ENCODE measurements around the gene FLNC.

The FLNC gene, protein sequence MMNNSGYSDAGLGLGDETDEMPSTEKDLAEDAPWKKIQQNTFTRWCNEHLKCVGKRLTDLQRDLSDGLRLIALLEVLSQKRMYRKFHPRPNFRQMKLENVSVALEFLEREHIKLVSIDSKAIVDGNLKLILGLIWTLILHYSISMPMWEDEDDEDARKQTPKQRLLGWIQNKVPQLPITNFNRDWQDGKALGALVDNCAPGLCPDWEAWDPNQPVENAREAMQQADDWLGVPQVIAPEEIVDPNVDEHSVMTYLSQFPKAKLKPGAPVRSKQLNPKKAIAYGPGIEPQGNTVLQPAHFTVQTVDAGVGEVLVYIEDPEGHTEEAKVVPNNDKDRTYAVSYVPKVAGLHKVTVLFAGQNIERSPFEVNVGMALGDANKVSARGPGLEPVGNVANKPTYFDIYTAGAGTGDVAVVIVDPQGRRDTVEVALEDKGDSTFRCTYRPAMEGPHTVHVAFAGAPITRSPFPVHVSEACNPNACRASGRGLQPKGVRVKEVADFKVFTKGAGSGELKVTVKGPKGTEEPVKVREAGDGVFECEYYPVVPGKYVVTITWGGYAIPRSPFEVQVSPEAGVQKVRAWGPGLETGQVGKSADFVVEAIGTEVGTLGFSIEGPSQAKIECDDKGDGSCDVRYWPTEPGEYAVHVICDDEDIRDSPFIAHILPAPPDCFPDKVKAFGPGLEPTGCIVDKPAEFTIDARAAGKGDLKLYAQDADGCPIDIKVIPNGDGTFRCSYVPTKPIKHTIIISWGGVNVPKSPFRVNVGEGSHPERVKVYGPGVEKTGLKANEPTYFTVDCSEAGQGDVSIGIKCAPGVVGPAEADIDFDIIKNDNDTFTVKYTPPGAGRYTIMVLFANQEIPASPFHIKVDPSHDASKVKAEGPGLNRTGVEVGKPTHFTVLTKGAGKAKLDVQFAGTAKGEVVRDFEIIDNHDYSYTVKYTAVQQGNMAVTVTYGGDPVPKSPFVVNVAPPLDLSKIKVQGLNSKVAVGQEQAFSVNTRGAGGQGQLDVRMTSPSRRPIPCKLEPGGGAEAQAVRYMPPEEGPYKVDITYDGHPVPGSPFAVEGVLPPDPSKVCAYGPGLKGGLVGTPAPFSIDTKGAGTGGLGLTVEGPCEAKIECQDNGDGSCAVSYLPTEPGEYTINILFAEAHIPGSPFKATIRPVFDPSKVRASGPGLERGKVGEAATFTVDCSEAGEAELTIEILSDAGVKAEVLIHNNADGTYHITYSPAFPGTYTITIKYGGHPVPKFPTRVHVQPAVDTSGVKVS (N-terminal part only)

DNA sequence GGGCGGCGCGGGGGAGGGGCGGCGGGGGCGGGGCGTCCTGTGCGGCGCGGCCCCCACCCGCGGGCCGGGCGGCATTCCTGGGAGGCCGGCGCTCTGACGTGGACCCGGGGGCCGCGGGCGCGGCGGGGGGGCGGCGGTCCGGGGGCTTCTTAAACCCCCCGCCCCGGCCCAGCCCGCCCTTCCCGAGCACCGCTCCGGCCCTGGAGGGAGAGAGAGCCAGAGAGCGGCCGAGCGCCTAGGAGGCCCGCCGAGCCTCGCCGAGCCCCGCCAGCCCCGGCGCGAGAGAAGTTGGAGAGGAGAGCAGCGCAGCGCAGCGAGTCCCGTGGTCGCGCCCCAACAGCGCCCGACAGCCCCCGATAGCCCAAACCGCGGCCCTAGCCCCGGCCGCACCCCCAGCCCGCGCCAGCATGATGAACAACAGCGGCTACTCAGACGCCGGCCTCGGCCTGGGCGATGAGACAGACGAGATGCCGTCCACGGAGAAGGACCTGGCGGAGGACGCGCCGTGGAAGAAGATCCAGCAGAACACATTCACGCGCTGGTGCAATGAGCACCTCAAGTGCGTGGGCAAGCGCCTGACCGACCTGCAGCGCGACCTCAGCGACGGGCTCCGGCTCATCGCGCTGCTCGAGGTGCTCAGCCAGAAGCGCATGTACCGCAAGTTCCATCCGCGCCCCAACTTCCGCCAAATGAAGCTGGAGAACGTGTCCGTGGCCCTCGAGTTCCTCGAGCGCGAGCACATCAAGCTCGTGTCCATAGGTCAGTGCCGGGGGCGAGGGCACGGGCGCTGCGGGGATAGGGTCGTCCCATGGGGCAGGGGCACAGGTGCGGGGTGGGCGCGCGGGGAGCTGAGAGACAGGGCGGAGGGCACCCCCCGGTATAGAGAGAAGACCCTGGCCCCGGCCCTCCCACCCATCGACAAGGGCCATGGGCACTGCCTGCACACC is at the start of gene FLNC:
FLNC (plus strand) TSS at position 176 of the 947 bp plus-strand sequence; CDS start at position 408, 232 bp downstream.
- no peak for DNase-seq

DNA sequence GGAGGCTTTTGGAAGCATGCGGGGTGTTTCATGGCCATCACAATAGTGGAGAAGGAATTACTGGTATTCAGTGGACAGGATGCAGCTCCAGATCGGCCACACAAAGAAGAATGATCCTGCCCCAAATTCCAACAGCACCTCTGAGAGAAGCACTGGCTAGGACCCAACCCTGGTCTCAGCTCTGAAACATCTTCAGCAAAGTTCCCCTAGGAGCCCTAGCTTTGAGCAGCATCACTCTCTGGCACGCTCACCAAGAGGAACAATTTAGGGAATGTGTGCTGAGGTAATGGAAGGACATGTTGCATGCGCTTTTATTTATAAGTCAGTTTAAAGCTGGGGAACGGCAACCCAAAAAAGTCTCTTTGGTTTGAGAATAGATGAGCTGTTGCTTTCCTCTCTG is 49.1 kb upstream of the FLNC start:
- DNase-seq: no peak

DNA sequence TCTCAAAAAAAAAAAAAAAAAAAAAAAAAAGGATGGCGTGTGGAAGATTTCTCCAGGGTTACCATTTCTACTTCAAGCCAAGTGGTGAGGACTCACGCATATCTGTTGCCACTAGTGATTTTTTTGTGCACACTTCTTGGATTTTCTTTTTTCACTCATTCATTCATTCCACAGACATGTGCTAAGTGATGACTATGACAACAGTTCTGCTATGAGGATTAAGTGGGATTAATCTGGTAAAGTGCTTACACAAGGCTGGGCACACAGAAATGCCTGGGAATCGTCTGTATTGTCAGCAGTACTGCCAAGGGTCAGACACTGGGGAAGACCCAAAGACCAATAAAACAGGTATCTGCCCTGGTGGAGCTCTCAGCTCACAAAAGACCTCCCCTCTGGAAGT is 48.4 kb upstream of the FLNC start:
- DNase-seq: no peak

DNA sequence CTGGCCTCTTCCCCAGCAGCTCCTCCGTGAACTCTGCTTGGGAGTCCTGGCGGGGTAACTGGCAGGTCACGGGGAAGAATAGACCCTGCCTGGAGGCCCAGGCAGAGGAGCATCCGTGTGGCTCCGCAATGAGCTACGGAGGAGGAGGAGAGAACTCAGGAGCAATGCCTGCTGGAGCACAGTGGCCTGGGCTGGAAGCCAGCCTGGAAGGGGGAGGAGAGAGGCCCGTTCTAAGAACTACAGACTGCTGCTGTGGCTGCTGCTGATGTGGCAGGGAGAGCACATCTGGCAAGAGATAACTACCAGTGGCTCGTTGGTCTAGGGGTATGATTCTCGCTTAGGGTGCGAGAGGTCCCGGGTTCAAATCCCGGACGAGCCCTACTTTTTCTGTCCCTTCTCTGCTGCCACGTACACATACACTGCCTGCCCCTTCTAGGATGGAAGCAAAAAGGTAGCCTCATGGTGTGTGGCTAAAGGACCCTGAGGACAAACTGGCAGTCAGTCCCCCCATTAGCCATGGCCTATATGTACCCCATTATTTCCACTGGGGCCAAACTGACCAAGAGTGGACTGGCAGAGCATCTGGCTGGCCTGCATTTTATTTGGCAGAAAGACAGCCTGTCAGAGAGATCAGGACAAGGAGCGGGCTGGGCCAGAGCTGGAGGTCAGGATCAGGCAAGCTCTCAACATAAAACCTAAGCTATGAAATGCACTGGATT is 46.9 kb upstream of the FLNC start:
- peak; percentile 27 to 49 for DNase-seq

DNA sequence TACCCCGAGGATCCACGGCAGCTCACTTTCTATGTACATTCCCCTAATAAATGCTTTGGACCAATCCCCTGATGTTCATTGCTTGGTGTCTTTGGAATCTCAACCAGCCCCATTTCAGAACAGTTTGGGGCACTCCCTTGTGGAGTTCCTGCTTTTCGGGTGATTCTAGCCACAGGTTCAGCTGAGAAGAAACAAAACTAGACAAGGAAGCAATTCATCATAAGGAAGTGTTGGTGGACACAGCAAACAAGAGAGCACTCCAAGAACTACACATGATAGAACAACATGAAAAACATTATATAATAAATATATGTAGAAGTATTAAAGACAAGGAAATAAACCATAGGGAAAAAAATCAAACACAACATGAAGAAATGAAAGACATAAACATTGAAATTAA is 44.5 kb upstream of the FLNC start:
- DNase-seq: no peak

DNA sequence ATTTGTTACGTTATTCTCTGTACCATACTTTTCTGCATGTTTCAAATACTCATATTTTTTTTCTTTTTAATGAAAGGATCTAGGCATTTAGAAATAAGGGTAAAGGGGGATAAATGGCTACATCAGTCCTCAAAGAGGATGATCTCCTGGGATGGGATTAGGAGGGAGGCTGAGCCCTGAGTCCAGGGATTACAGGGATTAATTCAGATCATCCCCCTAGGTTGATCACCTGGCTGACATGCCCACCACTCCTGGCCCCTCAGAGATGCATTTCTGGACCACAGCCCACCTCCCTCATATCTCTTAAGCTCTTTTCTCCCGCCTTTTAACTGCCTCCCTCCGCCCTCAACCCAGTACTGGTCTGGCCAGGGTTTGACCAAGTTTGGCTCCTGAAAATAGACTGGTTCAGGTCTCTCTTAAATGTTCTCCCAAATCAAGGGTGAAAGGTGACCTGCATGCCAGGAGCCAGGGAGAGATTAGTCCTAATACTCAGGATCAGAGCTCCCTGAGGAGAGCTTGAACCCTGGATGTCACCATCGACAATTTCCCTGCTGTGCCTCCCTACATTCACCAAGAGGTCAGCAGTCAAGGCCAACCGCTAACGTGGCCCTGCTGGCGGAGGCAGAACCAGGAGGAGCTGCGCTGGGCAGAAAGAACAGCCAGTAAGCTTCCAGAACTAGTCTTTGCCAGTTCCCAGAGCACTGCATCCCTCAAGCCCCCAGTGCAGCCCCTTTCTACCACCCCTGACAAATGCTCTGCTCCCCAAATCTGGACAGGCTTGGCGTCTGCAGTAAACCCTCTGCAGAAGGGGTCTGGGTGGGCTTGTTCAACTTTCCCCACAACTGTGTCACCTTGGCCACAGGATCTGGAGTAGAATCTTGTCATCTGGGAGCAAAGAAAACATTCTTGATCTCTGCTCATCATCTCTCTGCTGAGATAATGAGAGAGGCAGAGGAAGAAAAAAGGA is 41.5 kb upstream of the FLNC start:
- no peak for DNase-seq

DNA sequence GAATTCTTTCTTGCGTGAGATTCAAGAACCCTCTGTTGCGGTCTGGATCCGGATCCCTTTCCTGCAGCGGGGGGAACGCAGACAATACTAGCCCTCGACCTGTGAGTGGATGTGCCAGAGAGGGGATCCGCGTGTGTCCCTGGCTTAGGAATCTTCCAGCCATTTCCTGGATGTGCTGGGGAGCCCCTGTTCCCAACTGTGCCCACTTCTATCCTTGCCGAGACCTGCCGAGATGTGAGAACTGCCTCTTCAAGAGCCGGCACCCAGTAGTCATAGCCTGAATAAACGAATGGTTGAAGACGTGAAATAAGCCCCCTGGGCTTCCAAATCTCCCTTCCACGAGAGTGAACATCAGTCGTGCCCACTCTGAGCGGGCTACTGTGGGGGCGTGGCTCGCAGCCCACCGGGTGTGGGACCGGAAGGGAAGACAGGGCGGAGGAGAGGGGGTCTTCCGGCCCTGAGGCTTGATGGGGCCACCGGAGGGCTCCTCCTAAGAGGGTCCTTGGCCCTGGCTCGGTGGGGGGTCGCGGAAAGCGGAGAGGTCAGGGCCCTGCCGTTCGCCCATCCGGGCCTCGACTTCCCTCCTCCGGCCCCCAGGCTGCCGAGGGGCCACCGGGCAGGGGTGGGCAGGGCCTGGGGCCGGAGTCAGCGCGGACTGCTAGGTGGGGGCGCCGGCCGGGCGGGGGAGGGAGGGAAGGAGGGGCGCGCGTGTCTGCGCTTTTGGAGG is 39.7 kb upstream of the FLNC start:
- DNase-seq: no peak

DNA sequence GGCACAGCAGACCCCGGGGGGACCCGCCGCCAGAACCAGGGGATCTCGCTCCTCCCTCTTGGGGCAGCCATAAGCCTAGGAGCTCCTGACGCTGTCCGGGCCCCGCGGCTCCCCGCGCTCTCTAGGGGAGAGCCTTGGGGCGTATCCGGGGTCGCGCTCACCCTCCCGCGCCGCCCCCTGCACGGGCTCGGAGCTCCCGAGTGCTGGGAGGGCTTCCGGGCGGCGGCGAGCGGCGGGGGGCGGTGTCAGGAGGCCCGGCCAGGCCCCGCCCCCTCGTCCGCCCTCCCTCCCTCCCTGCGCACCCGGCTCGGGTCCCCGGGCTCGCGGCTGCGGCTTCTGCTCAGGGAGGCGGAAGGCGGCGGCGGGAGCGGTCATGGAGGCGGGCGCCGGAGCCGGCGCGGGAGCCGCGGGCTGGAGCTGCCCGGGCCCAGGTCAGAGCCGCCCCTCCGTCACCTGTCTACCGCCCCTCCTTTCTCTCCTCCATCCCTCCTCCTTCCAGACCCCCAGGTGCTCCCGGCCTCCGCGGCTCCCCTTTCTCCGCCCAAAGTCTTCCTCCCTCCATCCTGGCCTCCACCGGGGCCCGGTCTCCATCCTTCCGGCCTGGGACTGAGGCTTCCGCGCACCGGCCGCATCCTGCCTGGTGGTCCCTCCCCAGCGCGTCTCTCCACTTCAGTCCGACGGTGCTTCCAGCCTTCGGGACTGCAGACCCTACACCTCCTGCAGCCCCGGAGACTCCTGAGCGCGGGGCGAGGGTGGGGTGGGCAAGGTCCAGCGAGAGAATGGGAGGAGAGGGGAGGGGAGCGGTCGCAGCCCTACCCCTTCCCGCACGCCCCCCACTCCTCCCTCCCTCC is 38.9 kb upstream of the FLNC start, which contains the start of gene CCDC136:
CCDC136 (plus strand) TSS at position 848 of the 851 bp plus-strand sequence. CDS start 444 bp downstream, outside the sequence.
- peak; percentile 65 to 69 for DNase-seq

DNA sequence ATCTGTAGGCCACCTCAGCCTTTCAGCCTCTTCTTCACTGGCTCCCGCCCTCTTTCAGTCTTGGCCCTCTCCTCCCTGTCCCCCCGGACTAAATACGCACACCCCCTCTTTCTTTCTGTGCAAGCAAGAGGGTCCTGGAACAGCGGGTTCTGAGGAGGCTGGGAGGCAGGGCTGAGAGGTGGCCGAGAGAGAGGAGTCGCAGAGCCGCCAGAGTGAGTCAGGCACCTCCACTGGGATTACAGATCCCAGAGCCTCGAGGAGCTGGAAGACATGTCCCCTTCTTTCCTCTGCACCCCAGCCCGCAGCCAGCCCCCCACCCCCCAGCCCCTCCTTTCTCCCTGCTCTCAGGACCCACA is 38.3 kb upstream of the FLNC start:
- no peak for DNase-seq

DNA sequence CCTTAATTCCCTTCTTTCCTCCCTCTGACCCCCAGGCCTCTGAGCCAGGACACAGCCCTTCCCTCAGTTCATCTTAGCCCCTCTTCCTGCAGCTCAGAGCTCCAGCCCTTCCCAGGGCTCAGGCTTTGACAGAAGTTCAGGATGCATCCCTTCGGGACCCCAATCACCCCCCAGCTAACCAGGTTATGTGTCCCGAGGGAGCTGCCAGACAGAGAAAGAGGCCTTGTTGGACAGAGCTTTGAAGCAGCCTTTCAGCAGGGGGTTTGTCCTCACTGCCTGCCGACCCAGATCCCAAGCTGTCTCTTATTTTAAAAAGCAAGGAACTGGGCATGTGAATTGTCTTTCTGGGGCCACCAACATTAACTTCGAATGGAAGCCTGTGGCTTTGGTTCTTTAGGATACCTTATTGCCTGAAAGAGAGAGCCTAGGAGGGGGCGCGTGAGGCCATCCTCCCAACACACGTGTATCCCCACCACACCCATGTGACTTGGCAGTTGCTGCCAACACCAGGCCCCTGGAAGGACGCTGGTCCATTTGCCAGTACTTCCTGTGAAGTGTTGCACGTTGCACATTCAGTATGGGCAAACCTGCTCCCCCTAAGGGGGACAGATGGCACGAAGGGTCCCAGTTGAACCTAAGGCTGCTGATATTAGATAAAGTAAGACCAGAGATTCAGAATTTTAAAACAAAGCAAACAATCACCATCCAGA is 37.6 kb upstream of the FLNC start:
- no peak for DNase-seq

DNA sequence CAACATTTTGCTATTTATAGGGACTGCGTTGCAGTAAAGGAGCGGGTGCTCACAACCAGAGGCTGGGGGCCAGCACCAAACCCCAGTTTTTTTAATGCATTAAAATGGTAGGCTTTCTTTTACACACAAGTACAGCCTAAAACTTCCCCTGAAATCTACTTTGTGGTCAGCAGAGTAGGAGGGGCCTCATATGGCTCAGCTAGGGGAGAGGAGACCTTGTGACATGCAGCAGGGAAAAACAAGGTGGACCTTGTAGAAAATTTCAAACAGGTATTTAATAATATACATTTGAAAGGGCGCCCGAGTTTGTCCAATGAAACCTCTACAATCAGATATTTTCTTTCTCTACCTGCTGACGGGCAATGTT is 37.0 kb upstream of the FLNC start:
- DNase-seq: no peak

DNA sequence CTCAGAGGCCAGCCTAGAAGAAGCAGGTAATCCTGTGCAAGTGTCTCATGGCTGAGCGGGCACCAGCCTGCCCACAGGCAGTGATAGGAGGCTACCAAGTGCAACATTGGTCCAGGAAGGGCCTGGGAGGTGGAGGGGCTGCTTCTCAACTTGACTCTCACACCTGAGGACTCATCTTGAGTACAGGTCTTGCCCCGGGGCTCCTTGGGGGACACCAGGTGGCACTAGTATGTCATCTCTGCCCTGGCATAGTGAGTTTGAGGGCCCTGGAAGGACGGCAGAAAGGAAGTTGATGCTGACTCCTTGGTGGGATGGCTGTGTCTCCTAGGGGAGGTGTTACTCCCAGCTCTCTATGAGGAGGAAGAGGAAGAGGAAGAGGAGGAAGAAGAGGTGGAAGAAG is 36.2 kb upstream of the FLNC start:
- DNase-seq: no peak

DNA sequence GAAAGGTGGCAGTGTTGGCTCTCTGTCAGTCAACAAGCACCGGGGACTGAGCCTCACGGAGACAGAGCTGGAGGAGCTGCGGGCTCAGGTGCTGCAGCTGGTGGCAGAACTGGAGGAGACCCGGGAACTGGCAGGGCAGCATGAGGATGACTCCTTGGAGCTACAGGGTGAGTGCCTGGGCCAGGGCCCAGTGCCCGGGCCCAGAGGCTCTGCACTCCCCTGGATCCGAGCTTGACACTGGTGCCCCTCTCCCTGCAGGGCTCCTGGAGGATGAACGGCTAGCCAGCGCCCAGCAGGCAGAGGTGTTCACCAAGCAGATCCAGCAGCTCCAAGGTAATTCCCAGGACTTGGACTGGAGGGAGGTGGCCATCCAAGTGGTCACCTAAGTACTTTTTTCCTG is 35.8 kb upstream of the FLNC start:
- DNase-seq: no peak

DNA sequence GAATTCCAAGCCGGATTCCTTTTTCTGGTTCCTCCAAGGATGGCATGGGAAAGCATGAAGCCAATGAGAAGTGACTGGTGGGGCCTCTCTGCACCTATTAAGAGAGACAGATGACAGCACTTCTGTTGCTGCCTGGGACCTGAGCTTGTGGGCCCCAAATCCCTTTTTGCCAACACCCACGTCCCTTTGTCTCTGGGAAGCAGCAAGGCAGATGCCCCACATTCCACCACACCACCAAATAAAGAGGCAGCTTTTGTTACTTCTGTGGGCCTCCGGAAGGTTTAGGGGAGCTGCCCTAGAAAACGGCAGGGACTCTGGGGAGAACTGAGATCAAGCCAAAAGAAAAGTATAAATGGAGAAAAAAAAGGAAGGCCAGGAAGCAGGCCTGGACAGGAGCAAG is 35.1 kb upstream of the FLNC start:
- DNase-seq: no peak

DNA sequence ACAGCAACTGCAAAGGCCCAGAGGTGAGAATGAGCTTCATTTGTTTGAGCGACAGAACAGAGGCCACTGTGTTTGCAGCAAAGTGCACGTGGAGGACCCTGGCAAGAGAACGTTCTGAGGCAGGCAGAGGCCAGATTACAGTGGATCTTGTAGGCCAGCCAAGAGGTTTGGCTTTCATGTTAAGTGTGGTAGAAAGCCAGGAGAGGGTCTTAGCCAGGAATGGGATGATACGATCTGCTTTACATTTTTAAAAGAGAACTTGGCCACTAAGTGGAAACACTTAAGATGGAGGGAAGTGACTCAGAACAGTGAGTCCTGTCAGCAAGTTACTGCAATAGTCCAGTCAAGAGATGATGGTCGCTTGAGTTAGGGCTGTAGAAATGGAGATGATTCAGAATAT is 33.9 kb upstream of the FLNC start:
- no peak for DNase-seq

DNA sequence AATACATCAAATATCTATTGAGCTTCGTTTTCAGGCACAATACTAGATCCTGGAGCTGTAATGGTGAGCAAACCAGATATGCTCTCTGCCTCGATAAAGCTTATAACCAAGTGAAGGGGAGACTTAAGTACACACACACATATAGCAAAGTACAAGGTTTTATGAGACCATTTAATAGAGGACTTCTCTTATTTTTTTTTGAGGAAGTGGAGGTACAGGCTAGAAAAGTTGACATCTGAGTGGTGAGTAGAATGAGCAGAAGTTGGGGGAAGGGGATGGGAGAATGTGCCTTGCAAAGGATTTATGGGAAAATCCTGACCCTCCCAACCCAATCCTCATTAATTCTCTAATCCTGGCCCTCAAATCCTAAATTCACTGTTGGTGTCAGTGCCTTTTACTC is 30.8 kb upstream of the FLNC start:
- no peak for DNase-seq

DNA sequence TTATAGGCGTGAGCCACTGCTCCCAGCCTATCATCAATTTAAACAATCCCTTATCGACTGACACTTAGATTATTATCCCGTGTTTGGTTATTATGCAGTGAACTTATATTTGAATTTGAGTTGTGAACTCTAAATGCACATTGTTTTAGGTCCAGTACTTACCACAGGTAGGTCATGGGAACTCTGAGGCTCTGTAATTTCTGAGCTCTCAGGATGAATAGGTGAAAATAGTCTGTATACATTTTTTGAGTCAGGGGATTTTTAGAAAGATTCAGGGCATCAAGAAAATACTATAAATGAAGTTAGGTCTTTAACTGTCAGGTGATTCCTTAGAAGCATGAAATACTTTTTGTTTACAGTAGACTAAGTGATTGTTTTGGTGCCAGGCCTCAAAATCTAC is 29.6 kb upstream of the FLNC start:
- no peak for DNase-seq

DNA sequence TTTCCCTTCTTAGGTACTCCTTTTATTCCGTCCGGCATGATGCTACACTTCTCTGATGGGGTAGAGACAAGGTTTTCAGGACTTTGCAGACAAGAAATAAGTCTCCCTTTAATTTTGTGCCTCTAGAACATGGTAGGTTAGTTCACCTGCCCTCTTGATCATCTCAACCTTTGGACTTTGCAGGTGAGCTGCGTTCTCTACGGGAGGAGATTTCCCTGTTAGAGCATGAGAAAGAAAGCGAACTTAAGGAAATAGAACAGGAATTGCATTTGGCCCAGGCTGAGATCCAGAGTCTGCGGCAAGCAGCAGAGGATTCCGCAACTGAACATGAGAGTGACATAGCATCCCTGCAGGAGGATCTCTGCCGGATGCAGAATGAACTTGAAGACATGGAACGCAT is 29.2 kb upstream of the FLNC start:
- DNase-seq: no peak

Measured in SHP77 (cell line).